ENCODE results near the gene SRGAP2B.
"Not testable (repeated sequence)": the region's sequence is repeated elsewhere in the genome, so short reads cannot be mapped to it uniquely, and the experiment has no call there.

SRGAP2B gene

GRCh38 chr1:145000074-145000742 is 94.9 kb downstream of the SRGAP2B start:
- H3K4me3 Mint-ChIP-seq, H3K4me1 Mint-ChIP-seq, H3K27me3 Mint-ChIP-seq, CTCF ChIA-PET, H3K9me3 Mint-ChIP-seq, H3K27ac Mint-ChIP-seq, H3K36me3 Mint-ChIP-seq, DNase-seq: not testable (repeated sequence)

- H3K36me3 Mint-ChIP-seq, H3K4me3 Mint-ChIP-seq, H3K9me3 Mint-ChIP-seq, H3K27me3 Mint-ChIP-seq, H3K27ac Mint-ChIP-seq, CTCF ChIA-PET, H3K4me1 Mint-ChIP-seq, DNase-seq: not testable (repeated sequence)
These were observed 96.2 kb downstream of the SRGAP2B start for GRCh38 chr1:144998981-144999273.

GRCh38 chr1:144998134-144998980 is 96.8 kb downstream of the SRGAP2B start:
- H3K4me1 Mint-ChIP-seq, H3K9me3 Mint-ChIP-seq, CTCF ChIA-PET, DNase-seq, H3K27me3 Mint-ChIP-seq, H3K4me3 Mint-ChIP-seq, H3K36me3 Mint-ChIP-seq: not testable (repeated sequence)
- peak overlapping the region; percentile 16 for H3K27ac Mint-ChIP-seq

GRCh38 chr1:144995833-144996410 is 99.2 kb downstream of the SRGAP2B start:
- H3K4me3 Mint-ChIP-seq, H3K9me3 Mint-ChIP-seq, DNase-seq, H3K27ac Mint-ChIP-seq, H3K4me1 Mint-ChIP-seq, H3K36me3 Mint-ChIP-seq, CTCF ChIA-PET, H3K27me3 Mint-ChIP-seq: not testable (repeated sequence)

- H3K27ac Mint-ChIP-seq, H3K36me3 Mint-ChIP-seq, H3K9me3 Mint-ChIP-seq, H3K4me3 Mint-ChIP-seq, CTCF ChIA-PET, H3K27me3 Mint-ChIP-seq, H3K4me1 Mint-ChIP-seq, DNase-seq: not testable (repeated sequence)
These were observed 102.2 kb downstream of the SRGAP2B start for GRCh38 chr1:144992915-144993314.

GRCh38 chr1:144990611-144991010 is 104.5 kb downstream of the SRGAP2B start:
- DNase-seq, CTCF ChIA-PET, H3K27ac Mint-ChIP-seq, H3K9me3 Mint-ChIP-seq, H3K4me3 Mint-ChIP-seq, H3K36me3 Mint-ChIP-seq, H3K27me3 Mint-ChIP-seq, H3K4me1 Mint-ChIP-seq: not testable (repeated sequence)

GRCh38 chr1:144987131-144987530 is 108.0 kb downstream of the SRGAP2B start:
- DNase-seq, H3K9me3 Mint-ChIP-seq, H3K36me3 Mint-ChIP-seq, H3K27me3 Mint-ChIP-seq, H3K27ac Mint-ChIP-seq, H3K4me1 Mint-ChIP-seq, CTCF ChIA-PET, H3K4me3 Mint-ChIP-seq: not testable (repeated sequence)

GRCh38 chr1:144986171-144986860 is 108.8 kb downstream of the SRGAP2B start:
- CTCF ChIA-PET, H3K36me3 Mint-ChIP-seq, H3K4me3 Mint-ChIP-seq, DNase-seq, H3K27me3 Mint-ChIP-seq, H3K27ac Mint-ChIP-seq, H3K9me3 Mint-ChIP-seq, H3K4me1 Mint-ChIP-seq: not testable (repeated sequence)

- H3K27ac Mint-ChIP-seq, H3K9me3 Mint-ChIP-seq, H3K4me3 Mint-ChIP-seq, H3K36me3 Mint-ChIP-seq, DNase-seq, H3K27me3 Mint-ChIP-seq, H3K4me1 Mint-ChIP-seq, CTCF ChIA-PET: not testable (repeated sequence)
These were observed 109.5 kb downstream of the SRGAP2B start for GRCh38 chr1:144985550-144986170.

- H3K36me3 Mint-ChIP-seq, DNase-seq, H3K27ac Mint-ChIP-seq, H3K27me3 Mint-ChIP-seq, H3K4me1 Mint-ChIP-seq, H3K4me3 Mint-ChIP-seq, CTCF ChIA-PET, H3K9me3 Mint-ChIP-seq: not testable (repeated sequence)
These were observed 112.2 kb downstream of the SRGAP2B start for GRCh38 chr1:144982802-144983525.

GRCh38 chr1:144981157-144981556 is 114.0 kb downstream of the SRGAP2B start:
- H3K36me3 Mint-ChIP-seq, H3K27me3 Mint-ChIP-seq, H3K9me3 Mint-ChIP-seq, H3K27ac Mint-ChIP-seq, H3K4me1 Mint-ChIP-seq, H3K4me3 Mint-ChIP-seq, CTCF ChIA-PET, DNase-seq: not testable (repeated sequence)

- DNase-seq, CTCF ChIA-PET, H3K27ac Mint-ChIP-seq, H3K27me3 Mint-ChIP-seq, H3K4me1 Mint-ChIP-seq, H3K36me3 Mint-ChIP-seq, H3K4me3 Mint-ChIP-seq, H3K9me3 Mint-ChIP-seq: not testable (repeated sequence)
These were observed 115.0 kb downstream of the SRGAP2B start for GRCh38 chr1:144979960-144980595.

GRCh38 chr1:144977856-144978255 is 117.3 kb downstream of the SRGAP2B start:
- CTCF ChIA-PET, H3K4me3 Mint-ChIP-seq: not testable (repeated sequence)

GRCh38 chr1:144971936-144972335 is 123.2 kb downstream of the SRGAP2B start:
- CTCF ChIA-PET, H3K36me3 Mint-ChIP-seq, H3K27me3 Mint-ChIP-seq, H3K4me3 Mint-ChIP-seq, H3K27ac Mint-ChIP-seq, H3K4me1 Mint-ChIP-seq, DNase-seq, H3K9me3 Mint-ChIP-seq: not testable (repeated sequence)

More at GRCh38 chr1:144977856-144978255, 117.3 kb downstream of the SRGAP2B start:
- not testable (repeated sequence) for H3K27me3 Mint-ChIP-seq, H3K9me3 Mint-ChIP-seq, H3K36me3 Mint-ChIP-seq, H3K27ac Mint-ChIP-seq, DNase-seq, H3K4me1 Mint-ChIP-seq

Measured in activated naive CD4-positive, alpha-beta T cell treated with anti-CD3 and anti-CD28 coated beads, Interleukin-2, amount 10 ng/mL, durations not matched to agents 7 days and 5 days (primary cell).